Stimulated activated CD8-positive, alpha-beta memory T cell treated with anti-CD3 and anti-CD28 coated beads, Interleukin-2, amount 100 ng/mL, for 1 hour (primary cell): ENCODE data around the gene SELPLG.

ENCODE experiments used
- DNase-seq, 2 donors: peaks; one replicate each; pipeline ENCODE4 v3.0.0-alpha.2; 2020; ENCODE audit warnings: low read depth in 2 of 2

SELPLG gene

DNA sequence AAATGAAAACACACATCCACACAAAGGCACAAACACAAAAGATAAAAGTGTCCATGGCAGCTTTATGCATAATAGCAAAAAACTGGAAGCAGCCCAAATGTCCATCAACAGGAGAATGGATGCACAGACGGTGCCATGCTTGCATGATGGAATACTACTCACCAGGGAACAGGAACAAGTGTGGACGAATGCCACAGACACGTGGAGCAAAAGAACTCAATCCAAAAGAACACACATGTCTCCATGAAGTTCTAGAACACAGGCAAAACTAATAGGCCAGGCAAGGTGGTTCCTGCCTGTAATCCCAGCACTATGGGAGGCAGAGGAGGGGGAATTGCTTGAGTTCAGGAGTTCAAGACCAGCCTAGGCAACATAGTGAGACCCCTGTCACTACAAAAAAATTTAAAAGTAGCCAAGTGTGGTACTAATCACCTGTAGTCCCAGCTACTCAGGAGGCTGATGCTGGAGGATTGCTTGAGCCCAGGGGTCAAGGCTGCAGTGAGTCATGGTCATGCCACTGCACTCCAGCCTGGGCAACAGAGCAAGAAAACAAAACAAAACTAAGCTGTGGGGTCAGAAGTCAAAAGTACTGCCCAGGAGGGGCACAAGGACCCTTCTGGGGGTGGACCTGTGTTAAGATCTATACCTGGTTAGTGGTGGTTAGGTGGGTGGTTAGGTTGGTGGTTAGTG, 28.5 kb downstream of the SELPLG start:
- DNase-seq = no peak

DNA sequence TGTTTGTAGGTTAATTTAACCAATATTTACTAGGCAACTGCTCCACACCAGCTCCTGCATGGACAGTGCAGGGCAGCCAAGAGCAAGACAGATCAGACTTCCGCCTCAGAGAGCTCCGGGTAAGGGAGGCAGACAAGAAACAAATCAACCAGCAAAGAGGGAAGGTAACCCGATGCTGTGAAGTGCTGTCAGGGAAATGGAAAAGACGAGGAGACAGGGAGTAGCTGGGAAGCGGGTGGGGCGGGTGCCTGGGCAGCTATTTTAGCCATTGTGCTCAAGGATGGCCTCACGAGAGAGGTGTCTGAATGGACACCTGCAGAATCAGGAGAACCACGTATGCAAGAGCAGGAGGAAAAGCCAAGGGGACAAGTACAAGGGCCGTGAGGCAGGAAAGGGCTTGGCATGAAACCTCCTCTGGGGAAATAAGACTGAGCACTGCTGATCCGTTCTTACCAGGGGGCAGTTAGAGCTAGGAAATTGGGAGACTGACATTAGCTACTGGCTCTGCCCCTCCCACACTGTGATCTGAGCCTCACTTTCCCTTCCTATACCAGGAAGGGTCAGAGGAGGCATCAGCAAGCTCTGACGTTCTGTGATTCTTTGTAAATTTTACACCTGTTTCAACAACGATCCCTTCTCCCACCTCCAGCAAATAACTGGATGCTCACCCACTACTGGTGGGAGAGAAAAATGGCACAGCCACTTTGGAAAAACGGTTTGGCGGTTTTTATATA, 29.3 kb downstream of the SELPLG start:
- no peak for DNase-seq

DNA sequence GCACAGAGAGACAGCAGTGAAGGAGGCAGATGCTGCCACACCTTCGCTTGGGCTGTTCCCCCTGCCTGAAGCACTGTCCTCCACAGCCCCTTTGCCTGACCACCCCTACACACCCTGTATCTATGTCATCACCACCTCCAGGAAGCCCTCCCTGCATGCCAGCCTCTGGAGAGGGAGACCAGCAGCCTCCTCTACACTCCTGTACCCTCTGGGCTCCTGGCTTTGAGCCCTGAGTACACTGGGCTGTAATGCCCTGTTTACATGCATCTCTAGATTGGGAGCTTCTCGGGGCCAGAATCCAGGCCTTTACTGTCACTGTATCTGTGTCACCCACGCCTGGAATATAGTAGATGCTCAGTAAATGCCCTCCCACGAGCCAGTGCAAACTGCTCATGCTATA, 30.0 kb downstream of the SELPLG start:
- DNase-seq = no peak

DNA sequence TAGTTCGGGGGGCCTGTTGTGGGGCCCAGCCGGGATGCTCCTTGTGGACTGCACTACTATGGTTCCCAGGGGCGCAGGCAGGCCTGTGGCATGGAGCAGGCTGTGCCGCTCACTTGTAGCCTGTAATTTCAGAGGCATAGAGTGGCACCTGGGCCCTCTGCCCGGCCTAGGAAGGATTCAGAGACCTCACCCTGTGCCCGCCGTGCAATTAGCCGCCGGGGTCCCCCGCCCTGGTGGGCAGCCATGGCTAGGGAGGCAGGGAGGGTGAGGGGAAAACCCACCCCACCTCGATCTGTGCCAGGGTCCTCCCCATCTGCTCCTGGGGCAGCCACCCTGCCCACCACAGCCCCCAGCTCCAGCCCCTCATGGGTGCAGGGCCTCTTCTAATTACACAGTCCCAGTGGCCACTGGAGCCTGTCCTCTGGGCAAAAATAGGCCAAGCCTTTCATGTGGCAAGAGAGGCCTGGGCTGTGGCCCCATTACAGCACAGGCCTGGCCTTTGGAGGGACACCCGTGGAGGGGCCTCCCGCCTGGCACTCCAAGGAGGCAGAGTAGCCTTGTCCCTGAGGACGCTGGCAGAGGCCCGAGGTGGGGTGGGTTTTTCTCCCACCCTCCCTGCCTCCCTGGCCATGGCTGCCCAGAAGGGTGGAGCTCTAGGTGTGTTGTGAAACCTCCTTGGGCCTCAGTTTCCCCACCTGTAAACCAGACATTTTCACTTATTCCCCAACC, 30.6 kb downstream of the SELPLG start:
- DNase-seq = no peak

DNA sequence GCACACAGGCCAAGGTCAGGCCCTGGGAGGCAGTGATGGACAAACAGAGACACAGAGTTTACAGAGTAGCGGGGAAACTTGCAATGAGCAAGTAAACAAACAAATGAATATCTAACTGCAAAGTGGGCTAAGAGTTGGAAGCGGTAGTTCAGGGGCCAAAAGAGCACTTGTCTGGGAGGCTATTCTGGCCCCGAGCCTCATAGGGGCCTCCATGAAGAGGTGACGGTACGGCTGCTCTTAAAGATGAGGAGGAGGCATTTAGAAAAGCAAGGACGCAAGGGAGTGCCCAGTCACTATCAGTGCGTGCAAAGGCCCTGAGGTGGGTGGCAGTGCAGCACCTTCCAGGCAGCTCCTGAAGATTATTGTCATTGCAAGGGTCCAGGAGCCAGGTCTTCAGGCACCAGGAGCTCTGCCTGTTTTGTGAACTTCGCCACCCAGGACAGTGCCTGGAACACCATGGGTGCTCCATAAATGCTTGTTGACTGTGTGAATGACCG, 31.4 kb downstream of the SELPLG start:
- DNase-seq = no peak

DNA sequence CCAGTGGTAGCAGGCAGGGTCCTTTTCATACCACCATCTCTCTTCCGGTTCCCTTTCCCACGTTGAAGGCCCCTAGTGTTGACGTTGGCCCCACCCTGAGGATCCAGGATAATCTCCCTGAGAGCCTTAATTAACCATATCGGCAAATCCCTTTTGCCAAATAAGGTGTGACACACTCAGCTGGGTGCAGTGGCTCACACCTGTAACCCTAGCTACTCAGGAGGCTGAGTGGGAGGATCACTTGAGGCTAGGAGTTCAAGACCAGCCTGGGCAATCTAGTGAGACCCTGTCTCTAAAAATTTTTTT, 33.0 kb downstream of the SELPLG start:
- no peak for DNase-seq

DNA sequence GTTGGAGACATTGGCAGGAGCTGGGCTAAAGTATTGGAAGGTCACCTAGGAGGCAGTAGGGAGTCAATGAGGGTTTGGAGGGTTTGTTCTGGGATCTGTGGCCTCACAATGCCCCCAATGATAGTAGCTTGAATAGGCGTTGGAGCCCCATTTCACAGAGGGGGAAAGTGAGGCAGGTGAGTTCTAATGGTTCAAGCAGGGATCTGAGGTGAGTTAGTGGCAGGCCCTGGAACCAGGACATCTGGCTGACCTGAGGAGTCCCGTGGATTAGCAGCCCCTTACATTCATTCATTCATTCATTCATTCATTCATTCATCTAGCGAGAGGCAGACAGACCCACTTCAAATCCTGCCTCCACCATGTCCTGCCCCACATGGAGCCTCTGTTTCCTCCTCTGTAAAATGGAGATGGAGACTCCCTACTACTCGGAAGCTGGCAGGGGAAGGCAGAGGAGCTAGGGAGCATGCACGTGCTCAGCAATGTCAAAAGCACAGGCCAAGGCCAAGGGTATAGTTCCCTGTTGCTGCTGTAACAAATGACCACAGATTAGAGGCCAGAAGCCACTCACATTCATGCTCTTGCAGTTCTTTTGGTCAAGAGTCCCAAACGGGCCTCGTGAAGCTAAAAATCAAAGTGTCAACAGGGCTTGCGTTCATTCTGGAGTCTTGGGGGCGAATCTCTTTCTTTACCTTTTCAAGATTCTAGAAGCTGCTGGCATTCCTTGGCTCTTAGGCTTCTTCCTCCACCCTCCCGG, 33.6 kb downstream of the SELPLG start:
- no peak for DNase-seq

DNA sequence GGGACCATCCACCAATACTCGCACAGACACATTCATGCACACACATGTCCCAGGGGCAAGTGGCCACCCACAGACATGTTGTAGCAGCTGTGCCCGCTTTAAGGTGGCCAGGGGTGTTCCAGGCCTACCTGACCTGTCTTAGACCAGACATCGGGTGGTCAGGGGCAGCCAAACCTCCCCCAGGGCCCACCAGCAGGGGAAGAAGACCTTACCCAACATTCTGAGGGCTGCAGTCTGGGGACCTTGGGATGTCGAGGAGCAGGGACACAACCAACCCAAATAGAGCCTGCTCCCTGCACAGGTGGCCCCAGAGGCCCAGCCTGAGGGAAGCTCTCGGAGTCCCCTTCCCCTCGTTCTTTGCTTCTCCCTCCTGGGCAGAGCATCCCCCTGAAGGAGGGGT, 34.2 kb downstream of the SELPLG start:
- no peak for DNase-seq

DNA sequence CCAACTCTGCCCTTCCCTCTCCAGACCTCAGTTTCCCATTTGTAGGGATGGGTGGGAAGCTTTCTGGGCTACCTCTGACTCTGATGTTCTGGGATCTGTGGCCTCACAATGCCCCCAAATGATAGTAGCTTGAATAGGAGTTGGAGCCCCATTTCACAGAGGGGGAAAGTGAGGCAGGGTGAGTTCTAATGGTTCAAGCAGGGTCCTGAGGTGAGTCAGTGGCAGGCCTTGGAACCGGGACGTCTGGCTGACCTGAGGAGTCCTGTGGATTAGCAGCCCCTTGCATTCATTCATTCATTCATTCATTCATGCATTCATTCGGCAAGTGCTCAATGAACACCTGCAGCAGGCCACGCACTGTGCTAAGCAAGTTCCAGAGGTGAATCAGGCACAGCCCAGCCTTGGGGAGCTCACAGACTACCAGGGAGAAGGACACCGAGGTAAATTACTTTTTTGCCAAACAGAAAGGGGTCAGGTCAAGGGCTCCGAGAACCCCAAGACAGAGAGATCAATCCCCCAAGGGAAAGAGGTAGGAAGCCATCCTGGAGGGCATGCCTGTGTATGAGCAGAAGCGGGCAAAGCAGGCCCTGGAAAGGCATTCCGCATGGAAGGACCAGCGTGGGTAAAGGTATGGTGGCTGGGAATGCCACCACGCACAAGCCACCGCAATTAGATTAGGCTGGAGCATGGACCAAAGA, 35.0 kb downstream of the SELPLG start:
- DNase-seq = no peak

DNA sequence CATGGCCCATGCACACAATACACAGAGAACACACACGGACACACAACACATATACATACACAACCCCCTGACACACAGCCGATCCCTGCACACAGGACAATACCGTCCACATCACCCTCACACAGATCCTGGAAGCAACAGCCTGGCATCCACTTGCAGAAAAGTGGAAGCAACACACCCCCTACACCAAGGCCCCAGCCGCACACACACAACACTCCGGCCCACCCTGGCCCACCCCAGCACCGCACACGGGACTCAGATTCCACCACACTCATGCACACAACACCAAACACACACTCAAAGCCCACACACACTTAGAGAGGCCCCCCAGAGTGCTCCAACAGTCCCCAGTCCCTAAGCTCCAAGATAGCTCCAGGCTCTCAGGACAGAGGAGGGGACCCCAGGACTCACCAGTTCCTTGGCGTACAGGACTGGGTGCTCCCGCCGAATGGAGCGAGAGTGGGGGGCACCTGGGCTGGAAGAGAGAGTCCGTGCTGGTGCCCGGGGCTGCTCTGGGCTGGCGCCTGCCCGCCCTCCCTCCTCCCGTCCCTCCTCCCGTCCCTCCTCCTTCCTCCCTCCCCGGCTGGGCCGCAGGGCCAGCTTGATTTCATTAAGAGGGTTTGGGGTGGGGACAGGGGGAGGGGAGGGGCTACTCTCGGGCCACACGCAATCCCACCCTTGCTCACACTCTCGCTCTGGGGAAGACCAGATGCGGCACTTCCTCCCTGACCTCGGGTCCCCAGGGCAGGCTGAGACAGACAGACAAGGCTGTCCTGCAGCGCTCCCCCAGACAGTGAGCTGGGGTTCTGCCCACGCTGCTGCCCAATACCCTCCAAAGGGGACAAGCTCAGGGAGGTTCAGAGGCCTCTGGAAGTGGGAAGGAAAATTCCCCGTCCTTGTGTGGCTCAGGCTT, 35.9 kb downstream of the SELPLG start, which contains the start of gene TMEM119:
TSS of gene TMEM119 (minus strand) at position 526 of the 913 bp plus-strand sequence. CDS start 5,701 bp downstream, outside the sequence.
- no peak for DNase-seq

DNA sequence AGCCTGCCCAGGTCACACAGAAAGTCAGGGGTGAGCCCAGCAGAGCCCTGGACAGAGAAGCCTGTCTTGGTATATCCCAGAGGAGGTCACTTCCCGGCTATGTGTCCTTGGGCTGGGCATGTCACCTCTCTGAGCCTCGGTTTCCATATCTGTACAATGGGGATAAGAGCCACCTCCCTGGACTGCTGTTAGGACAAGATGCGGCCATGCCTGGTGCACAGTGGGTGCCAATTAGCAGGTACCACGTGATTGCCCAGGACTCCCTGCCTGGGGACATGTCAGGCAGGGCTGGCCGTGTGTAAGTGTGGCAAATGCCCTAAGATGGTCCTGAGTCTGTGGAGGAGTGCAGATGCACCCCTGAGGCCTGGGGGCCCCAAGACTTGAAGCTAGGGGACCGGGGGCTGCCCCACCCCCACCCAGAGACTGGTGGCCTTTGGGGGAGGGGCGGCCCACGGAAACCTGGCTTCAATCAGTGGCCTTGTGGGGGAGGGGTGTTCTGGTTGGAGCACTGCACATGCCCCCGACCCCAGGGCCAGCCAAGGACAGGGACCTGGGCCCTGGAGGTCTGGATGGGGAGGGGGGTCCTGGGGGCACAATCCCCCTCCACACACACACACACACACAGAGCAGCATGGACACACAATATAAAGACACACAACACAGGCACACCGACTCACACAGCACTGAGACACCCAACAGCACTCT, 36.7 kb downstream of the SELPLG start:
- DNase-seq = no peak

DNA sequence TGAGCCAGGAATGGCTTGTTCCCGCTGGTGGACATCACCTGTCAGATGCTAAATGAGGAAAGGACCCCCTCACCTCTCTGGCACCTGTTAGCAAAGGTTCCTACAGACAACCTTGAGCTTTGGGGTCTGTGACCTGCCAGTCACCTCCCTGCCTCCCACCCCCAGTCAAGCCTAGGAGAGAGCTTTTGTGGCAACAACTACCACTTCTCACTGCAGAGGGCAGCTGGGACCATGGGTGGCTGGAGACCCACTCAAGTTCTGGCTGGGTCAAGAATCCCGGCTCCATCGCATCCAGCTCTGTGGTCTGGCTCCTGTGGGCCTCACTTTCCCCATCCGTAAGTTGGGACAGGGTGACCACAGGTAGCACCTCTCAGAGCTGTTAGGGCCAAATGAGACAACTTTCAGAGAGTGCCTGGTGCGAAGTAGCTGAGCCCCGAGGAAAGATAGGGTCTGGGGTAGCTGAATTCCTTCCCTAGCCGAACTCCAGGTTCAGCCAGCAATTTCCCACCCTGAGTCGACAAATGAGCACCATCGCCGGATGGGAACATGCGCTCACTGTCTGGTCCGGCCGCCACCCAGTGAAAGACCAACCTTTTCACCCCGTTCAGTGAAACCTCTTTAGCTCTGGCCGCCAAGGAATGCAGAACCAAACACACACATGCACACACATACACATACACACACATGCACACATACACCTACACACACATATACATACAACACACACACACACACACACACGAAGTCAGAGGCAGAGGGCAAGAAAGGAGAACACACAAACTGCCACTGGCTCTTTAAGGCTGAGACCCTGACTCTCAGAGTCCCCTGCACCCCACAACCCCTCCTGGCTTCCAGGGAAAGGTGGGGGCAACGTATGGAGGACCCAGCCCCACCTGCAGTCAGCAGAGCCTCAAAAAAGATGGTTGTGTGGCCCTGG, 37.7 kb downstream of the SELPLG start:
- DNase-seq = no peak

DNA sequence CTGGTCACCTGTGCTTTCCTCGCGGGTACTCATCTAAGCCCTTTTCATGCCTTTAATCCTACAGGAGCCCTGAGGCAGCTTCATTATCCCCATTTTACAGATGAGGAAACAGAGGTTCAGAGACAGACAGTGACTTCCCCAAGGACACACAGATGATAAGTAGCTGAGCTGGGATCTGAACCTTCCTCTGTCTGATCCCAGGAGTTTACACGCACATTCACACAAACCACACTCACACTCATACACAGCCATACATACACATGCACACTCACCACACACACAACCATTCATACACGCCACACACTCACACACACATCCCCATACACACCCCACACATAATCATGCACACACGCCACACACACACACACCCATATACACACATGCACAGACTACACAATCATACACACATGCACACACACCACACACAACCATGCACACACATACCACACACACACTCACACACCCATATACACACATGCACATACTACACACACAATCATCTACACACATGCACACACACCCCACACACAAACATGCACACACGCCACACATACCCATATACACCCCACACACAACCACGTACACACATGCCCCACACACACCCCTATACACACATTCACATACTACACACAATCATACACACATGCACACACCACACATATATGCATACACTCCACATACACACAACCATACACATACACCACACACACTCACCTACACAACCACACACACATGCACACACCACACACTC, 38.6 kb downstream of the SELPLG start:
- DNase-seq = no peak

DNA sequence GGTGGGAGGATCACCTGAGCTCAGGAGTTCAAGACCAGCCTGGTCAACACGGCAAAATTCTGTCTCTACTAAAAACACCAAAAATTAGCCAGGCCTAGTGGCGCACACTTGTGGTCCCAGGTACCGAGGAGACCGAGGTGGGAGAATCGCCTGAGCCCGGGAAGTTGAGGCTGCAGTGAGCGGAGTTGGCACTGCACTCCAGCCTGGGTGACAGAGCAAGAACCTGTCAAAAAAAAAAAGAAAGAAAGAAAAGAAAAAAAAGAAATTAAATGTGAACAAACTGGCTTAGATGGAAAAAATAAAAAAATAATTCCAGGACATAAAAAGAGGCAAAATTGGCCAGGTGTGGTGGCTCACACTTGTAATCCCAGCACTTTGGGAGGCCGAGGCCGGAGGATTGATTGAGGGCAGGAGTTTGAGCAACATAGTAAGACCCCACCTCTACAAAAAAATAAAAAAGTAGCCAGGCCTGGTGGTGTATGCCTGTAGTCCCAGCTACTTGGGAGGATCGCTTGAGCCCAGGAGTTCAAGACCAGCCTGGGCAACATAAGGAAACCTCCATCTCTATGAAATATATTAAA, 39.3 kb downstream of the SELPLG start:
- DNase-seq = no peak

DNA sequence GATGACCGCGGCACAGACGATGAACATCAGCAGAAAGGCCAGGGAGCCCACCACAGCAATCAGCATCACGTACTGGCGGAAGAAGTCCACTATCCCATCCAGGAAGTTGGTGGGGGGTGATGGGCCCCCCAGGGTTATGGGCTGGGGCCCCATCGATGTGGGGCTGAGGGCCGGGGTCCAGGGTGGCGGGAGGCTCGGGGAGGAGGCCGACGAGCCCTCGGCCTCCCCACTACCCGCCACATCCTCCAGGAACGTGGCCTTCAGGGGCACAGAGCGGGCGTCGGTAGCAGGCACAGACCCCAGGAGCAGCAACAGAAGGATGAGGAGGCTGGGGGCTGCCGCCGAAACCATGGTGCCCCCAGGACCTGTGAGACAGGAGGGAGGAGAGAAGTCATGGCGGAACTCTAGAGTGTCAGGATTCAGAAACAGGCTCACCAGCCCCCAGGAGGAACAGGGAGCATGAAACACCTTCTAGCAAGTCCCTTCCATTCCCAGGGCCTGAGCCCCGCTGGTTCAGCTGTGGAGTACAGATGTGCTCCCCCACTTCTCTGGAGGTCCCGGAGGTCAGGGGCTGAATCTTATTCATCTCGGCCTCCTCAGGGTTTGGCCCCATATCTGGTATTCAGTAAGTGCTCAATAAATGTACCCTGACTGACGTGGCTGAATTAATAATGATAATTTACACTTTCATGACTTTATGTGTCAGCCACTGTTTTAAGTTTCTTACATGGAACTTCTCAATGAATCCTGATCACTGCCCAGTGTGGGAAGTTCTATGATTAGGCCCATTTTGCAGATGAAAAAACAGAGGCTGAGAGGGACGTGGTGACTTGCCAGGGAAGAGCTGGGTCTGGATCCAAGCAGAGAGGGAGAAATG, 41.4 kb downstream of the SELPLG start:
- DNase-seq = no peak

DNA sequence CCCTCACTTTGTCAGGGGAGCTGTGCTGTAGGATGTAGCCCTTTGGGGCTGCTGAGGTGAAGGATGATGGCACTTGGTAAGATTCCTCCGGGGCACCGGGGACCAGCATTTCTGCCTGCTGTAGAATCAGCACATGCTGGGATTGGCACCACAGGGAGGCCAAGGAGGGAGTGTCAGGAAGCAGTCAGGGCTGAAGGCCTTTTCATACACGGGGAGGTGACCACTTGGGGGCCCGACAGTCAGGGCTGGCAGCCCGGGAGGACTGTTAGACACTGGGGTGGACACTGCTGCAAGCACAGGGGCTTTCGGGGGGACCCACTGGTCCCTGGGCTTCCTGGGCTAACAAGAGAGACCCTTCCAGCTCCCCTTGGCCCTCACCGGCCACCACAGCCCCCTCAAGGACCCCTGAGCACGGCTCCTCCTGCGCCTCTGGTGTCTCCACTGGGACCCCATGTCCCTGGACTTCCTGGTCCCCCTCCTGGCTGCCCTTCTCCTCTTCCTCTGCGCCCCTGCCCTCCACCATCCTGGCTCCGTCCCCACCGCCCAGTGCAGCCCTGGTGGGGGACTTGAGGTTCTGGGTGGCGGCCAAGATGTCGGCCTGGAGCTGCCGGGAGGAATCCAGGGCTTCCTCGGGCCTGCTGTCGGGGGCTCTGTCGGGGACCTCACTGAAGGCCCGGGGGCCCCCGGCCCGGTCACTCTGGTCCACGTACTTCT, 42.3 kb downstream of the SELPLG start:
- DNase-seq = no peak
